ENCODE results near the gene GMEB2. TPM values are rescaled to one million over a fixed set of nuclear protein-coding genes. Genes with fewer than 3 reads are reported as not detected.

Gene GMEB2
- total RNA-seq, 1 experiment from 2014 or later: 19.6 TPM

- intact Hi-C loops (cut with micrococcal nuclease): no loop called here
- Mint-ChIP-seq H3K4me3 (ENCODE audit: unreplicated experiment) (no peak overlapping the region), H3K4me1 (ENCODE audit: insufficient read depth, unreplicated experiment) (no peaks in the 10 kb centered on the region), H3K27me3 (ENCODE audit: insufficient read depth, unreplicated experiment) (no peaks in the 10 kb centered on the region), H3K27ac (ENCODE audit: low read depth, unreplicated experiment) (no peak overlapping the region), H3K9me3 (ENCODE audit: unreplicated experiment) (no peaks in the 10 kb centered on the region), H3K36me3 (ENCODE audit: insufficient read depth, unreplicated experiment) (no peaks in the 10 kb centered on the region)
- POLR2A ChIA-PET: interaction anchor here (0.9 kb wide), 1 partner anchor 8 kb away, joined by 5 read pairs; the partner anchor contains the start of gene HELZ2
- no peak for TF ChIP-seq CTCF (IDR thresholded peaks at IDR 0.05; ENCODE audit: unreplicated experiment)
- DNase-seq (ENCODE audit: unreplicated experiment): no peak
- no TSS peak for BruUV-seq (replicated peaks)
- CTCF ChIA-PET: no interaction called here
Observed at GRCh38 chr20:63565699-63566335, 61.1 kb downstream of the GMEB2 start.

- Mint-ChIP-seq H3K36me3 (ENCODE audit: insufficient read depth, unreplicated experiment) (no peaks in the 10 kb centered on the region), H3K4me1 (ENCODE audit: insufficient read depth, unreplicated experiment) (no peaks in the 10 kb centered on the region), H3K9me3 (ENCODE audit: unreplicated experiment) (no peaks in the 10 kb centered on the region), H3K27me3 (ENCODE audit: insufficient read depth, unreplicated experiment) (no peaks in the 10 kb centered on the region), H3K4me3 (ENCODE audit: unreplicated experiment) (no peak overlapping the region), H3K27ac (ENCODE audit: low read depth, unreplicated experiment) (no peak overlapping the region)
- ChIA-PET POLR2A (interaction anchor here (0.9 kb wide), 1 partner anchor 9 kb away, joined by 5 read pairs; the partner anchor contains the start of gene HELZ2), CTCF (interaction anchor here (1.1 to 1.3 kb wide), 2 partner anchors 147 to 220 kb away, joined by 3 to 4 read pairs; no protein-coding TSS in a partner anchor)
- BruUV-seq (replicated peaks): no TSS peak
- TF ChIP-seq CTCF (IDR thresholded peaks at IDR 0.05; ENCODE audit: unreplicated experiment): no peak
- no peak for DNase-seq (ENCODE audit: unreplicated experiment)
- intact Hi-C loops (cut with micrococcal nuclease): no loop called here
Observed at GRCh38 chr20:63565021-63565698, 61.7 kb downstream of the GMEB2 start.

GRCh38 chr20:63564036-63564810 lies 62.7 kb downstream of the GMEB2 start:
- Mint-ChIP-seq H3K9me3 (ENCODE audit: unreplicated experiment) (no peaks in the 10 kb centered on the region), H3K4me3 (ENCODE audit: unreplicated experiment) (no peak overlapping the region), H3K27ac (ENCODE audit: low read depth, unreplicated experiment) (no peak overlapping the region), H3K36me3 (ENCODE audit: insufficient read depth, unreplicated experiment) (no peaks in the 10 kb centered on the region), H3K27me3 (ENCODE audit: insufficient read depth, unreplicated experiment) (no peaks in the 10 kb centered on the region), H3K4me1 (ENCODE audit: insufficient read depth, unreplicated experiment) (no peaks in the 10 kb centered on the region)
- CTCF ChIA-PET: interaction anchor here (1.1 to 1.3 kb wide), 2 partner anchors 146 to 221 kb away, joined by 3 to 4 read pairs; no protein-coding TSS in a partner anchor
- POLR2A ChIA-PET: interaction anchor here (0.6 to 1.5 kb wide), 2 partner anchors 9 to 22 kb away, joined by 3 to 5 read pairs; partner anchors contain the start of gene HELZ2
- BruUV-seq (replicated peaks): no TSS peak
- DNase-seq (ENCODE audit: unreplicated experiment): no peak
- intact Hi-C loops (cut with micrococcal nuclease): no loop called here
- TF ChIP-seq CTCF (IDR thresholded peaks at IDR 0.05; ENCODE audit: unreplicated experiment): no peak
